Breast epithelium (tissue), 4 donors: ENCODE results near the gene GPC6. TPM values are rescaled to one million over a fixed set of nuclear protein-coding genes. Genes with fewer than 3 reads are reported as not detected.
A peak's percentile ranks its signal among the peaks of the same experiment; 100 is the strongest.
"Not testable (repeated sequence)": the region's sequence is repeated elsewhere in the genome, so short reads cannot be mapped to it uniquely, and the experiment has no call there.

Source experiments
- DNase-seq, 2 donors: peaks; one replicate each; pipeline ENCODE4 v3.0.0-alpha.2; 2019; ENCODE audit warnings: low spot score in 2 of 2
- H3K27ac ChIP-seq, 2 donors: fragments of 200-600 bp; sonication (generic) in 1 of 2; one replicate each; pipeline ENCODE4 v1.5.1; 2016 to 2019; ENCODE audit warnings: mild to moderate bottlenecking in 1 of 2
- H3K27me3 ChIP-seq, 2 donors: fragments of 200-600 bp; sonication (generic) in 1 of 2; one replicate each; pipeline versions ENCODE4 v1.5.1 to v1.6.0; 2017 to 2019; ENCODE audit warnings: control low read depth in 1 of 2, mild to moderate bottlenecking in 1 of 2
- H3K36me3 ChIP-seq: fragments of 200-600 bp; one replicate; pipeline ENCODE4 v1.5.1; 2019
- H3K4me1 ChIP-seq, 2 donors: fragments of 200-600 bp; sonication (generic); one replicate each; pipeline ENCODE4 v1.5.1; 2016 to 2019; ENCODE audit warnings: control low read depth in 1 of 2
- H3K4me3 ChIP-seq, 3 donors: fragments of 200-600 bp; sonication (generic); 1 replicate in 2 of 3; 2 replicates in 1 of 3; pipeline ENCODE4 v1.5.1; 2016 to 2019; ENCODE audit warnings: mild to moderate bottlenecking in 3 of 3, moderate library complexity in 2 of 3
- H3K9me3 ChIP-seq, 2 donors: fragments of 200-600 bp; sonication (generic) in 1 of 2; one replicate each; pipeline ENCODE4 v1.5.1; 2016 to 2019; ENCODE audit warnings: control low read depth in 1 of 2
- POLR2A ChIP-seq: fragments of 450-650 bp; IDR thresholded peaks from one replicate; pipeline ENCODE4 v1.6.1; 2016; ENCODE audit warnings: antibody characterized with exemption, mild to moderate bottlenecking, moderate library complexity
- POLR2AphosphoS5 ChIP-seq, 3 donors: sonication (generic); formaldehyde crosslinking; IDR thresholded peaks; one replicate each; pipeline ENCODE4 v1.6.1; 2017; ENCODE audit warnings: antibody characterized with exemption in 3 of 3
- intact Hi-C: fragments of 100-400 bp; cut with DNase I; formaldehyde crosslinking; loops from one replicate; pipeline ENCODE4 v1.15.1; 2023; ENCODE audit warnings: low total_unique reads
- total RNA-seq, 3 donors: library from RNA; depleted of rRNA; stranded (reverse); fragments of >200 nt; gene quantifications; one replicate each; pipeline ENCODE4 v1.1.0, GENCODE V29; 2016
- TF ChIP-seq, protein P1 (sequence below), 3 donors: fragments of 450-650 bp; IDR thresholded peaks; one replicate each; pipeline ENCODE4 v1.5.1; 2016 to 2017; ENCODE audit warnings: antibody characterized with exemption in 3 of 3, mild to moderate bottlenecking in 3 of 3, moderate library complexity in 3 of 3

The GPC6 gene
- total RNA-seq, 3 donors from 2014 or later: 3.5 to 44.0 (median 4.9) TPM

- intact Hi-C loops: no loop called here
- TF ChIP-seq POLR2A (no peak), POLR2AphosphoS5 (IDR thresholded peaks at IDR 0.05) (no peak)
- TF ChIP-seq, protein P1, sequence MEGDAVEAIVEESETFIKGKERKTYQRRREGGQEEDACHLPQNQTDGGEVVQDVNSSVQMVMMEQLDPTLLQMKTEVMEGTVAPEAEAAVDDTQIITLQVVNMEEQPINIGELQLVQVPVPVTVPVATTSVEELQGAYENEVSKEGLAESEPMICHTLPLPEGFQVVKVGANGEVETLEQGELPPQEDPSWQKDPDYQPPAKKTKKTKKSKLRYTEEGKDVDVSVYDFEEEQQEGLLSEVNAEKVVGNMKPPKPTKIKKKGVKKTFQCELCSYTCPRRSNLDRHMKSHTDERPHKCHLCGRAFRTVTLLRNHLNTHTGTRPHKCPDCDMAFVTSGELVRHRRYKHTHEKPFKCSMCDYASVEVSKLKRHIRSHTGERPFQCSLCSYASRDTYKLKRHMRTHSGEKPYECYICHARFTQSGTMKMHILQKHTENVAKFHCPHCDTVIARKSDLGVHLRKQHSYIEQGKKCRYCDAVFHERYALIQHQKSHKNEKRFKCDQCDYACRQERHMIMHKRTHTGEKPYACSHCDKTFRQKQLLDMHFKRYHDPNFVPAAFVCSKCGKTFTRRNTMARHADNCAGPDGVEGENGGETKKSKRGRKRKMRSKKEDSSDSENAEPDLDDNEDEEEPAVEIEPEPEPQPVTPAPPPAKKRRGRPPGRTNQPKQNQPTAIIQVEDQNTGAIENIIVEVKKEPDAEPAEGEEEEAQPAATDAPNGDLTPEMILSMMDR (IDR thresholded peaks at IDR 0.05): no peak
Observed at GRCh38 chr13:93307651-93308050, 81.0 kb downstream of the GPC6 start.

DNA sequence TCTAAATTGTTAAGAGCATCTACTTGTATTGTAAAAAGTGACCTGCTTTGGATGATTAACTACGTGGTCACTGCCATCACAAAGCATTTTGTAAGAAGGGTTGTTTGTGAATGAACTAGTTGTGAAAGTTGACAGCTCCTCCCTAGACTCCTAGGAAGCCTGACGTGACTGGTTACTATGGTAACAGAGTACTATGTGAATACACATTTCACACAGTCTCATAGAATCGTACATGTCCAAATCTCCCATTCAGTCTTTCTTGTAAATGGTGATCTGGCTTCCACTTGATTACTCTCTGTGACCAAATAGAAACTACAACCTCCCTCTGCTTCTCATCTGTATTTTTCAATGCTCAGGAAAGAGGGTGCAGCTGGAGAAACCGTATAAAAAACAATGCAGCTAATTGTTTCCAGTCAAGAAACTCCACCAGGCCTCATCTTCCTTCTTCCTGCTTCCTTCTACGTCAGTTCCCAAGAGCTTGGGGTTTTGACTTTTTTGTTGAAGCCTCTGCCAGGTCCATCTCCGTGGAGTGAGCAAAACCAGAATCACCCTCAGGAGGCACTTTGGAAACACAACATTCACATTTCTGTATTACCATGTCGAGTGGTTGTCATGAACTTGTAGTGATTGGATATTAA, 83.4 kb downstream of the GPC6 start:
- Histone ChIP-seq H3K4me3 (no peak overlapping the region), H3K4me1 (no peaks in the 10 kb centered on the region), H3K27me3 (no peaks in the 10 kb centered on the region), H3K9me3 (no peaks in the 10 kb centered on the region), H3K27ac (peak overlapping the region; percentile 6 to 25), H3K36me3 (no peaks in the 10 kb centered on the region)
- intact Hi-C loops: no loop called here
- no peak for DNase-seq
- TF ChIP-seq POLR2AphosphoS5 (IDR thresholded peaks at IDR 0.05) (no peak), POLR2A (no peak)
- TF ChIP-seq, protein P1 (IDR thresholded peaks at IDR 0.05): no peak

More at GRCh38 chr13:93307651-93308050, 81.0 kb downstream of the GPC6 start:
- Histone ChIP-seq H3K9me3 (no peaks in the 10 kb centered on the region), H3K27me3 (no peaks in the 10 kb centered on the region), H3K36me3 (no peaks in the 10 kb centered on the region), H3K4me1 (no peaks in the 10 kb centered on the region), H3K27ac (no peak overlapping the region), H3K4me3 (no peak overlapping the region)
- DNase-seq: no peak

GRCh38 chr13:93316841-93317240, 90.2 kb downstream of the GPC6 start:
- no peak overlapping the region for H3K4me3 ChIP-seq
- H3K9me3 ChIP-seq: no peaks in the 10 kb centered on the region
- H3K27me3 ChIP-seq: no peaks in the 10 kb centered on the region
- H3K36me3 ChIP-seq: no peaks in the 10 kb centered on the region
- H3K27ac ChIP-seq: no peak overlapping the region
- DNase-seq: no peak
- TF ChIP-seq, protein P1 (IDR thresholded peaks at IDR 0.05): no peak
- TF ChIP-seq POLR2A: no peak
- no peak for TF ChIP-seq POLR2AphosphoS5 (IDR thresholded peaks at IDR 0.05)
- intact Hi-C loops: no loop called here
- H3K4me1 ChIP-seq: no peaks in the 10 kb centered on the region

- intact Hi-C loops: no loop called here
- Histone ChIP-seq H3K4me3 (no peak overlapping the region), H3K9me3 (no peaks in the 10 kb centered on the region), H3K27me3 (no peaks in the 10 kb centered on the region), H3K36me3 (no peaks in the 10 kb centered on the region), H3K4me1 (no peaks in the 10 kb centered on the region), H3K27ac (no peak overlapping the region)
- TF ChIP-seq POLR2AphosphoS5 (IDR thresholded peaks at IDR 0.05) (no peak), POLR2A (no peak)
- TF ChIP-seq, protein P1 (IDR thresholded peaks at IDR 0.05): no peak
- DNase-seq: no peak
Observed at GRCh38 chr13:93318534-93319254, 92.1 kb downstream of the GPC6 start.

DNA sequence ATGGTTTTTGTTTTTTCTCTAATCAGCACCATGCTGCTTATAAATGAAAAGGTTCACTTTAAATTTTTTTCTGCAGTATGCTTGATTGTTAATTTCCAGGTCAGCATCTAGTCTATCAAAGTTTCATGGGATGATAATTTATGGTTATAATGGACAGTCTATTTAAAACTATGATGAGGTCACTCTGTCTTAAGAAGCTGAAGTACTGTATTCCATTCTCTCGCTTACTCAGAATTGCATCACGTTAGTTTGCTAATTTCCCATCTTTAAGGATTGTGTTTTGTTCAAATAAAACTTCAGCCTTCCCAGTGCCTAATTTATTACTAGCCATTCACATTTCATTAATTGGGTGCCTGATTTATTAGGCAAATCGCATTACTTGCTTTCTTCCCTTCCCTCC, 94.3 kb downstream of the GPC6 start:
- Histone ChIP-seq H3K4me3 (no peak overlapping the region), H3K4me1 (no peaks in the 10 kb centered on the region), H3K27ac (no peak overlapping the region), H3K36me3 (no peaks in the 10 kb centered on the region), H3K9me3 (no peaks in the 10 kb centered on the region), H3K27me3 (no peaks in the 10 kb centered on the region)
- no peak for DNase-seq
- intact Hi-C loops: no loop called here
- TF ChIP-seq POLR2AphosphoS5 (IDR thresholded peaks at IDR 0.05) (no peak), POLR2A (no peak)
- TF ChIP-seq, protein P1 (IDR thresholded peaks at IDR 0.05): no peak

DNA sequence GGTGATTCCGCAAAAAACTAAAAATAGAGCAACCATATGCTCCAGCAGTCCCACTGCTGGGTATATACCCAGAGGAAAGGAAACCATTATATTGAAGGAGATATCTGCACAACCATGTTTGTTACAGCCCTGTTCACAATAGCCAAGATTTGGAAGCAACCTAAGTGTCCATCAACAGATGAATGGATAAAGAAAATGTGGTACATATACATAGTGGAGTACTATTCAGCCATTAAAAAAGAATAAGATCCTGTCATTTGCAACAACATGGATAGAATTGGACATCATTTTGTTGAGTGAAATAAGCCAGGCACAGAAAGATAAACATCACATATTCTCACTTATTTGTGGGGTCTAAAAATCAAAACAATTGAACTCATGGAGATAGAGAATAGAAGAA, 97.3 kb downstream of the GPC6 start:
- H3K36me3 ChIP-seq, H3K27ac ChIP-seq, H3K9me3 ChIP-seq, H3K4me1 ChIP-seq, H3K4me3 ChIP-seq, intact Hi-C loops, H3K27me3 ChIP-seq, DNase-seq: not testable (repeated sequence)
